HepG2 (cell line): ENCODE measurements around the gene BCL2L1. TPM values are rescaled to one million over a fixed set of nuclear protein-coding genes. Genes with fewer than 3 reads are reported as not detected.
A peak's percentile ranks its signal among the peaks of the same experiment; 100 is the strongest.

Source experiments
- AGO2 ChIP-seq: fragments of 200-400 bp; formaldehyde crosslinking; optimal IDR thresholded peaks from 2 replicates; pipeline ENCODE3; 2017; ENCODE audit warnings: mild to moderate bottlenecking, low read depth, low read length, moderate library complexity
- ATF3 ChIP-seq: sonication (generic); formaldehyde crosslinking; IDR thresholded peaks from 2 replicates; pipeline ENCODE4 v1.4.0; 2020; ENCODE audit warnings: missing genetic modification reagents
- ATF5 ChIP-seq: sonication (generic); formaldehyde crosslinking; IDR thresholded peaks from 2 replicates; pipeline ENCODE4 v1.4.0; 2020; ENCODE audit warnings: mild to moderate bottlenecking, low read depth, missing genetic modification reagents
- ELF4 ChIP-seq: sonication (generic); formaldehyde crosslinking; IDR thresholded peaks from 2 replicates; pipeline ENCODE4 v1.5.0; 2020; ENCODE audit warnings: missing genetic modification reagents, mild to moderate bottlenecking, moderate library complexity, borderline replicate concordance
- KMT2B ChIP-seq: IDR thresholded peaks from 2 replicates; pipeline ENCODE4 v1.6.1; 2016; ENCODE audit warnings: missing genetic modification reagents, missing compliant biosample characterization
- NFYB ChIP-seq: sonication (generic); formaldehyde crosslinking; IDR thresholded peaks from 2 replicates; pipeline ENCODE4 v1.4.0; 2020; ENCODE audit warnings: missing genetic modification reagents
- ONECUT2 ChIP-seq: sonication (generic); formaldehyde crosslinking; IDR thresholded peaks from 2 replicates; pipeline ENCODE4 v1.4.0; 2020; ENCODE audit warnings: missing genetic modification reagents
- PATZ1 ChIP-seq: sonication (generic); formaldehyde crosslinking; IDR thresholded peaks from 2 replicates; pipeline ENCODE4 v1.4.0; 2020; ENCODE audit warnings: missing genetic modification reagents
- REST ChIP-seq, 2 experiments: IDR thresholded peaks; 2 replicates each; pipeline ENCODE4 v1.6.1; 2011 to 2012; ENCODE audit warnings: low read length in 2 of 2, borderline replicate concordance in 1 of 2, low read depth in 1 of 2, mild to moderate bottlenecking in 1 of 2, moderate library complexity in 1 of 2
- ZBTB25 ChIP-seq: IDR thresholded peaks from 2 replicates; pipeline ENCODE4 v1.6.1; 2018; ENCODE audit warnings: missing genetic modification reagents
- ZFP36L1 ChIP-seq: sonication (generic); formaldehyde crosslinking; IDR thresholded peaks from 2 replicates; pipeline ENCODE4 v1.8.0; 2022; ENCODE audit warnings: mild to moderate bottlenecking, missing genetic modification reagents, moderate library complexity
- ZNF224 ChIP-seq: sonication (generic); formaldehyde crosslinking; IDR thresholded peaks from 2 replicates; pipeline ENCODE4 v1.5.0; 2020; ENCODE audit warnings: mild to moderate bottlenecking, missing genetic modification reagents
- ZNF570 ChIP-seq: sonication (generic); formaldehyde crosslinking; IDR thresholded peaks from 2 replicates; pipeline ENCODE4 v1.4.0; 2020; ENCODE audit warnings: mild to moderate bottlenecking, missing genetic modification reagents, borderline replicate concordance
- ZNF616 ChIP-seq: sonication (generic); formaldehyde crosslinking; IDR thresholded peaks from 2 replicates; pipeline ENCODE4 v1.5.0; 2020; ENCODE audit warnings: low read depth, mild to moderate bottlenecking, missing genetic modification reagents
- ZNF703 ChIP-seq: sonication (generic); formaldehyde crosslinking; IDR thresholded peaks from 2 replicates; pipeline ENCODE4 v1.5.1; 2020; ENCODE audit warnings: missing genetic modification reagents, mild to moderate bottlenecking, moderate library complexity, borderline replicate concordance
- ZNF777 ChIP-seq: sonication (generic); formaldehyde crosslinking; IDR thresholded peaks from 2 replicates; pipeline ENCODE4 v1.4.0; 2020; ENCODE audit warnings: missing genetic modification reagents
- ZUFSP ChIP-seq: sonication (generic); formaldehyde crosslinking; IDR thresholded peaks from 2 replicates; pipeline ENCODE4 v1.9.0; 2021; ENCODE audit warnings: missing genetic modification reagents, mild to moderate bottlenecking, borderline replicate concordance
- polyA plus RNA-seq, 8 experiments: library from polyadenylated mRNA; depleted of rRNA in 3 of 8; stranded (reverse) in 7 of 8; unstranded in 1 of 8; fragments of >200 nt; fragmentation: Illumina TruSeq in 4 of 8; extraction: Trizol in 4 of 8; gene quantifications; 2 replicates each; pipeline versions ENCODE4 v1.2.1 to v1.2.3, GENCODE V29; 2011 to 2016; ENCODE audit warnings: low read depth in 4 of 8, missing spikeins in 1 of 8, mixed read lengths in 1 of 8; ENCODE audit not compliant: insufficient read depth in 1 of 8
- total RNA-seq, 5 experiments: library from RNA; depleted of rRNA; stranded (reverse); fragments of >200 nt; fragmentation: Illumina TruSeq; extraction: Trizol; gene quantifications; 2 replicates each; pipeline ENCODE4 v1.2.3, GENCODE V29; 2016; ENCODE audit warnings: low read depth in 1 of 5

BCL2L1 gene
- total and polyA plus RNA-seq, 2 of the 13 experiments (the other 11 are each of a cell fraction or from before 2014, with no cell fraction given): 164 to 258 TPM

GRCh38 chr20:31719644-31720485, 2.8 kb downstream of the BCL2L1 start (continued):
- TF ChIP-seq AGO2 (peak; percentile 75), ZUFSP (CRISPR knock-in tag) (no peak), ELF4 (CRISPR knock-in tag) (no peak), KMT2B (CRISPR knock-in tag) (peak; percentile 23; the same call in 1 of the 2 replicates), ATF5 (CRISPR knock-in tag) (no peak), ZNF224 (CRISPR knock-in tag) (no peak), REST (IDR thresholded peaks at IDR 0.05; ENCODE audit: borderline replicate concordance in 1 of 2, low read depth in 1 of 2, low read length in 2 of 2) (peak in 1 of 2 experiments; percentile 52; a peak in 1 of 4 replicates), ZNF777 (peak; percentile 52; the same call in 1 of the 2 replicates), PATZ1 (CRISPR knock-in tag) (peak; percentile 91), ZNF570 (CRISPR knock-in tag) (no peak), NFYB (CRISPR knock-in tag) (no peak), ZNF703 (CRISPR knock-in tag) (peak; percentile 95; the same call in 1 of the 2 replicates), ZNF616 (CRISPR knock-in tag) (no peak), ZFP36L1 (CRISPR knock-in tag) (no peak), ONECUT2 (CRISPR knock-in tag) (peak; percentile 92), ATF3 (CRISPR knock-in tag) (peak; percentile 65; the same call in 1 of the 2 replicates), ZBTB25 (CRISPR knock-in tag) (peak; percentile 76)
